Activated CD4-positive, alpha-beta T cell treated with anti-CD3 and anti-CD28 coated beads, Interleukin-2, amount 10 ng/mL, durations not matched to agents 7 days and 5 days (primary cell): ENCODE results near the gene FBXO28. TPM values are rescaled to one million over a fixed set of nuclear protein-coding genes. Genes with fewer than 3 reads are reported as not detected.

Experiments used
- CTCF ChIA-PET: fragments of 350-600 bp; sonication (Branson Sonifier 250); formaldehyde crosslinking; loops from one replicate; lab custom pipeline; 2021; ENCODE audit warnings: antibody characterized with exemption; lab: Charles Lee
- POLR2A ChIA-PET: fragments of 350-600 bp; sonication (Branson Sonifier 250); formaldehyde crosslinking; loops from one replicate; lab custom pipeline; 2021; ENCODE audit warnings: antibody characterized with exemption; lab: Charles Lee
- DNase-seq: peaks from one replicate; pipeline ENCODE4 v3.0.0-alpha.2; 2020
- H3K27ac Mint-ChIP-seq: one replicate; pipeline ENCODE4 v1.8.0; 2021; ENCODE audit warnings: mild to moderate bottlenecking, moderate library complexity, mixed read lengths
- H3K27me3 Mint-ChIP-seq: one replicate; pipeline ENCODE4 v1.8.0; 2021; ENCODE audit warnings: mixed read lengths
- H3K36me3 Mint-ChIP-seq: one replicate; pipeline ENCODE4 v1.8.0; 2021; ENCODE audit warnings: low read depth, mixed read lengths
- H3K4me1 Mint-ChIP-seq: one replicate; pipeline ENCODE4 v1.8.0; 2021; ENCODE audit warnings: mixed read lengths
- H3K4me3 Mint-ChIP-seq: one replicate; pipeline ENCODE4 v1.8.0; 2021; ENCODE audit warnings: mild to moderate bottlenecking, moderate library complexity, mixed read lengths
- H3K9me3 Mint-ChIP-seq: one replicate; pipeline ENCODE4 v1.8.0; 2021; ENCODE audit warnings: mixed read lengths
- total RNA-seq, 2 experiments: library from RNA; stranded (reverse); gene quantifications; one replicate each; pipeline ENCODE4 v1.2.3, GENCODE V29; 2021

FBXO28 gene
- total RNA-seq, 2 experiments from 2014 or later, result 23.3 to 25.1 TPM

- Mint-ChIP-seq H3K4me3 (no peak overlapping the region), H3K36me3 (no peaks in the 10 kb centered on the region), H3K4me1 (peaks cover 7% of the 10 kb centered on the region), H3K27me3 (peaks cover 45% of the 10 kb centered on the region), H3K27ac (no peak overlapping the region), H3K9me3 (no peaks in the 10 kb centered on the region)
- peak; percentile 46 for DNase-seq
- ChIA-PET CTCF (interaction anchor here (0.6 to 2.0 kb wide), 8 partner anchors 9 to 406 kb away, joined by 3 to 5 read pairs (median 3); no protein-coding TSS in a partner anchor), POLR2A (no interaction called here)
These were observed 7.2 kb upstream of the FBXO28 start for GRCh38 chr1:224106568-224107281.

GRCh38 chr1:224107282-224107625 lies 6.7 kb upstream of the FBXO28 start:
- Mint-ChIP-seq H3K9me3 (no peaks in the 10 kb centered on the region), H3K27ac (no peak overlapping the region), H3K4me1 (peaks cover 7% of the 10 kb centered on the region), H3K36me3 (no peaks in the 10 kb centered on the region), H3K4me3 (no peak overlapping the region), H3K27me3 (peaks cover 45% of the 10 kb centered on the region)
- ChIA-PET POLR2A (no interaction called here), CTCF (interaction anchor here (0.6 to 2.0 kb wide), 5 partner anchors 11 to 358 kb away, joined by 3 to 4 read pairs (median 3); partner anchors contain the start of gene CNIH4)
- no peak for DNase-seq

GRCh38 chr1:224108991-224109390 lies 4.9 kb upstream of the FBXO28 start:
- Mint-ChIP-seq H3K4me1 (peaks cover 13% of the 10 kb centered on the region), H3K27ac (no peak overlapping the region), H3K36me3 (no peaks in the 10 kb centered on the region), H3K9me3 (no peaks in the 10 kb centered on the region), H3K4me3 (no peak overlapping the region), H3K27me3 (peaks cover 39% of the 10 kb centered on the region)
- no peak for DNase-seq
- CTCF ChIA-PET, result interaction anchor here (2.0 kb wide), 1 partner anchor 13 kb away, joined by 4 read pairs; no protein-coding TSS in a partner anchor
- POLR2A ChIA-PET, result no interaction called here

- ChIA-PET POLR2A (no interaction called here), CTCF (no interaction called here)
- H3K4me1 Mint-ChIP-seq, result peaks cover 17% of the 10 kb centered on the region
- H3K27ac Mint-ChIP-seq, result no peak overlapping the region
- H3K27me3 Mint-ChIP-seq, result peaks cover 34% of the 10 kb centered on the region
- H3K36me3 Mint-ChIP-seq, result no peaks in the 10 kb centered on the region
- no peak for DNase-seq
- H3K4me3 Mint-ChIP-seq, result no peak overlapping the region
- H3K9me3 Mint-ChIP-seq, result no peaks in the 10 kb centered on the region
These were observed 3.9 kb upstream of the FBXO28 start for GRCh38 chr1:224109981-224110380.

- DNase-seq, result no peak
- no peaks in the 10 kb centered on the region for H3K36me3 Mint-ChIP-seq
- no peak overlapping the region for H3K27ac Mint-ChIP-seq
- H3K4me1 Mint-ChIP-seq, result peaks cover 32% of the 10 kb centered on the region
- ChIA-PET POLR2A (no interaction called here), CTCF (no interaction called here)
- no peak overlapping the region for H3K4me3 Mint-ChIP-seq
- no peaks in the 10 kb centered on the region for H3K9me3 Mint-ChIP-seq
- peaks cover 21% of the 10 kb centered on the region for H3K27me3 Mint-ChIP-seq
These were observed 906 bp upstream of the FBXO28 start for GRCh38 chr1:224113005-224113404.

GRCh38 chr1:224113545-224113917 lies 380 bp upstream of the FBXO28 start:
- Mint-ChIP-seq H3K9me3 (no peaks in the 10 kb centered on the region), H3K4me3 (peak overlapping the region; percentile 87), H3K4me1 (peaks cover 32% of the 10 kb centered on the region), H3K27ac (peak overlapping the region; percentile 94), H3K27me3 (peaks cover 18% of the 10 kb centered on the region), H3K36me3 (no peaks in the 10 kb centered on the region)
- ChIA-PET POLR2A (no interaction called here), CTCF (no interaction called here)
- DNase-seq, result no peak

GRCh38 chr1:224114787-224115175 lies 870 bp downstream of the FBXO28 start:
- peaks cover 11% of the 10 kb centered on the region for H3K27me3 Mint-ChIP-seq
- H3K4me3 Mint-ChIP-seq, result peak overlapping the region; percentile 87
- H3K36me3 Mint-ChIP-seq, result peaks cover 6% of the 10 kb centered on the region
- H3K4me1 Mint-ChIP-seq, result peaks cover 37% of the 10 kb centered on the region
- no peaks in the 10 kb centered on the region for H3K9me3 Mint-ChIP-seq
- peak overlapping the region; percentile 94 for H3K27ac Mint-ChIP-seq
- POLR2A ChIA-PET, result interaction anchor here (0.7 kb wide), 2 partner anchors 316 to 384 kb away, joined by 3 to 4 read pairs; no protein-coding TSS in a partner anchor
- no peak for DNase-seq
- CTCF ChIA-PET, result no interaction called here

GRCh38 chr1:224116131-224116530 lies 2.2 kb downstream of the FBXO28 start:
- POLR2A ChIA-PET, result interaction anchor here (1.2 kb wide), 1 partner anchor 217 kb away, joined by 3 read pairs; no protein-coding TSS in a partner anchor
- Mint-ChIP-seq H3K4me1 (peaks cover 39% of the 10 kb centered on the region), H3K4me3 (peak overlapping the region; percentile 48), H3K9me3 (no peaks in the 10 kb centered on the region), H3K27ac (peak overlapping the region; percentile 69), H3K36me3 (peaks cover 8% of the 10 kb centered on the region), H3K27me3 (peaks cover 3% of the 10 kb centered on the region)
- no peak for DNase-seq
- CTCF ChIA-PET, result interaction anchor here (0.6 to 1.8 kb wide), 16 partner anchors 8 to 344 kb away, joined by 3 to 8 read pairs (median 4); partner anchors contain the start of gene NVL

- Mint-ChIP-seq H3K4me1 (peaks cover 39% of the 10 kb centered on the region), H3K9me3 (no peaks in the 10 kb centered on the region), H3K4me3 (no peak overlapping the region), H3K27ac (no peak overlapping the region), H3K27me3 (no peaks in the 10 kb centered on the region), H3K36me3 (peaks cover 8% of the 10 kb centered on the region)
- no peak for DNase-seq
- CTCF ChIA-PET, result interaction anchor here (0.6 to 1.2 kb wide), 3 partner anchors 213 to 259 kb away, joined by 3 read pairs; no protein-coding TSS in a partner anchor
- POLR2A ChIA-PET, result interaction anchor here (0.6 kb wide), 1 partner anchor 313 kb away, joined by 3 read pairs; no protein-coding TSS in a partner anchor
These were observed 4.8 kb downstream of the FBXO28 start for GRCh38 chr1:224118688-224119087.

- Mint-ChIP-seq H3K4me3 (no peak overlapping the region), H3K9me3 (no peaks in the 10 kb centered on the region), H3K36me3 (peaks cover 11% of the 10 kb centered on the region), H3K27me3 (no peaks in the 10 kb centered on the region), H3K4me1 (peaks cover 18% of the 10 kb centered on the region), H3K27ac (no peak overlapping the region)
- CTCF ChIA-PET, result interaction anchor here (0.8 kb wide), 1 partner anchor 210 kb away, joined by 3 read pairs; no protein-coding TSS in a partner anchor
- no peak for DNase-seq
- POLR2A ChIA-PET, result no interaction called here
These were observed 9.2 kb downstream of the FBXO28 start for GRCh38 chr1:224123136-224123535.

- ChIA-PET POLR2A (no interaction called here), CTCF (interaction anchor here (0.6 to 1.5 kb wide), 3 partner anchors 8 to 340 kb away, joined by 3 to 7 read pairs (median 4); no protein-coding TSS in a partner anchor)
- peaks cover 18% of the 10 kb centered on the region for H3K4me1 Mint-ChIP-seq
- no peaks in the 10 kb centered on the region for H3K9me3 Mint-ChIP-seq
- H3K27me3 Mint-ChIP-seq, result no peaks in the 10 kb centered on the region
- peaks cover 11% of the 10 kb centered on the region for H3K36me3 Mint-ChIP-seq
- H3K4me3 Mint-ChIP-seq, result no peak overlapping the region
- H3K27ac Mint-ChIP-seq, result no peak overlapping the region
- no peak for DNase-seq
These were observed 10.3 kb downstream of the FBXO28 start for GRCh38 chr1:224124220-224124619.

- Mint-ChIP-seq H3K4me1 (peaks cover 7% of the 10 kb centered on the region), H3K27ac (no peak overlapping the region), H3K9me3 (no peaks in the 10 kb centered on the region), H3K4me3 (no peak overlapping the region), H3K36me3 (peaks cover 36% of the 10 kb centered on the region), H3K27me3 (no peaks in the 10 kb centered on the region)
- CTCF ChIA-PET, result interaction anchor here (0.6 to 1.3 kb wide), 3 partner anchors 12 to 202 kb away, joined by 3 to 4 read pairs (median 4); partner anchors contain the start of gene NVL
- no peak for DNase-seq
- POLR2A ChIA-PET, result no interaction called here
These were observed 14.3 kb downstream of the FBXO28 start for GRCh38 chr1:224127925-224128819.
